Measurements from ENCODE around the gene NEO1. TPM values are rescaled to one million over a fixed set of nuclear protein-coding genes. Genes with fewer than 3 reads are reported as not detected.

Gene NEO1
- total RNA-seq, 1 donor from 2014 or later: 2.3 TPM

- intact Hi-C loops (cut with micrococcal nuclease): no loop called here
- no peaks in the 10 kb centered on the region for H3K36me3 Mint-ChIP-seq (ENCODE audit: low read depth)
- DNase-seq: no peak
- no peaks in the 10 kb centered on the region for H3K4me1 Mint-ChIP-seq
- POLR2A ChIA-PET: no interaction called here
- TF ChIP-seq, protein P1, sequence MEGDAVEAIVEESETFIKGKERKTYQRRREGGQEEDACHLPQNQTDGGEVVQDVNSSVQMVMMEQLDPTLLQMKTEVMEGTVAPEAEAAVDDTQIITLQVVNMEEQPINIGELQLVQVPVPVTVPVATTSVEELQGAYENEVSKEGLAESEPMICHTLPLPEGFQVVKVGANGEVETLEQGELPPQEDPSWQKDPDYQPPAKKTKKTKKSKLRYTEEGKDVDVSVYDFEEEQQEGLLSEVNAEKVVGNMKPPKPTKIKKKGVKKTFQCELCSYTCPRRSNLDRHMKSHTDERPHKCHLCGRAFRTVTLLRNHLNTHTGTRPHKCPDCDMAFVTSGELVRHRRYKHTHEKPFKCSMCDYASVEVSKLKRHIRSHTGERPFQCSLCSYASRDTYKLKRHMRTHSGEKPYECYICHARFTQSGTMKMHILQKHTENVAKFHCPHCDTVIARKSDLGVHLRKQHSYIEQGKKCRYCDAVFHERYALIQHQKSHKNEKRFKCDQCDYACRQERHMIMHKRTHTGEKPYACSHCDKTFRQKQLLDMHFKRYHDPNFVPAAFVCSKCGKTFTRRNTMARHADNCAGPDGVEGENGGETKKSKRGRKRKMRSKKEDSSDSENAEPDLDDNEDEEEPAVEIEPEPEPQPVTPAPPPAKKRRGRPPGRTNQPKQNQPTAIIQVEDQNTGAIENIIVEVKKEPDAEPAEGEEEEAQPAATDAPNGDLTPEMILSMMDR (IDR thresholded peaks at IDR 0.05): no peak
- no peak for ATAC-seq (ENCODE audit: low read depth)
- no peaks in the 10 kb centered on the region for H3K9me3 Mint-ChIP-seq
- H3K27me3 Mint-ChIP-seq: peaks cover 21% of the 10 kb centered on the region
- CTCF ChIA-PET: no interaction called here
- H3K27ac Mint-ChIP-seq: no peak overlapping the region
- H3K4me3 Mint-ChIP-seq: no peak overlapping the region
Measured at GRCh38 chr15:73030122-73030679, 22.1 kb upstream of the NEO1 start.

- intact Hi-C loops (cut with micrococcal nuclease): no loop called here
- H3K4me1 Mint-ChIP-seq: no peaks in the 10 kb centered on the region
Measured at GRCh38 chr15:73031648-73032047, 20.6 kb upstream of the NEO1 start.

DNA sequence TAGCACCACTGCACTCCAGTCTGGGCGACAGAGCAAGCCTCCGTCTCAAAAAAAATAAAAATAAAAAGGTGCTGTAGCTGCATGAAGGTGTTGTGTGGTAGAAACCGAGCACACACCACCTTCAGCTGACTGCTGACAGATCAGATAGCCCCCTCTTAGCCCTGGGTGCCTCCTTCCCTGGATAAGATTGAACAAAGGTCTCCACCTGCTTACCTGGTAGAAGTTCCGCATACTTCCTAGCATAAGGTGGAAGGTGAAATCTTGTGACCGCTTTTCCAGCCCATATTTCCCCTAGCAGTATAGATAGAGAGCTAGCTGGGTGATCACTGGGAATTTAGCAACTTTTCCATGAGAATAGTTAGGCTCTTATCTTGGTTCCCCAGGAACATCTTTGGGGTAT lies 18.7 kb upstream of the NEO1 start:
- no peak for DNase-seq
- intact Hi-C loops (cut with micrococcal nuclease): no loop called here
- Mint-ChIP-seq H3K27me3 (peaks cover 29% of the 10 kb centered on the region), H3K4me3 (no peak overlapping the region), H3K4me1 (no peaks in the 10 kb centered on the region), H3K27ac (no peak overlapping the region), H3K36me3 (ENCODE audit: low read depth) (no peaks in the 10 kb centered on the region), H3K9me3 (no peaks in the 10 kb centered on the region)
- ATAC-seq (ENCODE audit: low read depth): no peak
- TF ChIP-seq, protein P1 (IDR thresholded peaks at IDR 0.05): no peak
- CTCF ChIA-PET: no interaction called here
- POLR2A ChIA-PET: no interaction called here

More at GRCh38 chr15:73031648-73032047, 20.6 kb upstream of the NEO1 start:
- DNase-seq (no peak), ATAC-seq (ENCODE audit: low read depth) (no peak)
- TF ChIP-seq, protein P1 (IDR thresholded peaks at IDR 0.05): no peak
- Mint-ChIP-seq H3K27me3 (peaks cover 18% of the 10 kb centered on the region), H3K27ac (no peak overlapping the region), H3K4me3 (no peak overlapping the region), H3K36me3 (ENCODE audit: low read depth) (no peaks in the 10 kb centered on the region), H3K9me3 (no peaks in the 10 kb centered on the region)
- POLR2A ChIA-PET: no interaction called here
- CTCF ChIA-PET: no interaction called here

GRCh38 chr15:73034221-73034620 lies 18.0 kb upstream of the NEO1 start:
- H3K27ac Mint-ChIP-seq: no peak overlapping the region
- POLR2A ChIA-PET: no interaction called here
- ATAC-seq (ENCODE audit: low read depth): no peak

DNA sequence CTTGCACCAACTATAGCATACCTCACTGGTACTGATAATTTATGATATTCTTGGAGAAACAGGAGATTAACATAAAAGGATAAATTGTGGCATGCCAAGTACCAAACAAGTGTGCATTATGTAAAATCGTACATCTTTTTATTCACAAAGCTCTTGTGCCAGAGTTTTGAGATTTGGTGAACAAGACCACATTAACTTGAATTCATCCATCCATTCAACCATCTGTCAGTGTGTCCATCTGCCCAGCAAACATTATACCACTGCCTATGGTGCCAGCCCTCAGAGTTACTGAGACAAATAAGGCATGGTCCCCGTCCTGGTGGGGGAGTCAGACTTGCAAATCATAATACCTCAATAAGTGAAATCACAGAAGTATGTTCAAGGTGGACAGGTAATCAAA lies 17.0 kb upstream of the NEO1 start:
- CTCF ChIA-PET: no interaction called here
- no peaks in the 10 kb centered on the region for H3K36me3 Mint-ChIP-seq (ENCODE audit: low read depth)

More at GRCh38 chr15:73034221-73034620, 18.0 kb upstream of the NEO1 start:
- TF ChIP-seq, protein P1 (IDR thresholded peaks at IDR 0.05): no peak
- Mint-ChIP-seq H3K27me3 (peaks cover 30% of the 10 kb centered on the region), H3K36me3 (ENCODE audit: low read depth) (no peaks in the 10 kb centered on the region), H3K9me3 (no peaks in the 10 kb centered on the region), H3K4me3 (no peak overlapping the region), H3K4me1 (no peaks in the 10 kb centered on the region)
- DNase-seq: no peak
- intact Hi-C loops (cut with micrococcal nuclease): no loop called here
- CTCF ChIA-PET: no interaction called here

More for the DNA sequence above, 17.0 kb upstream of the NEO1 start:
- ATAC-seq (ENCODE audit: low read depth): no peak
- TF ChIP-seq, protein P1 (IDR thresholded peaks at IDR 0.05): no peak
- Mint-ChIP-seq H3K27me3 (peaks cover 27% of the 10 kb centered on the region), H3K4me3 (no peak overlapping the region), H3K4me1 (no peaks in the 10 kb centered on the region), H3K9me3 (no peaks in the 10 kb centered on the region), H3K27ac (no peak overlapping the region)
- DNase-seq: no peak
- POLR2A ChIA-PET: no interaction called here
- intact Hi-C loops (cut with micrococcal nuclease): no loop called here

All from activated B cell treated with CpG ODN at 0.5 μM for 24 hours (primary cell).